ENCODE measurements around the gene PPP1CA.

Gene PPP1CA

GRCh38 chr11:67387518-67387917, 14.1 kb downstream of the PPP1CA start:
- Histone ChIP-seq H3K4me1 (ENCODE audit: control insufficient read depth, insufficient read depth, low read length) (peaks cover 29% of the 10 kb centered on the region), H3K4me3 (ENCODE audit: low read length in 2 of 2) (no peak overlapping the region), H3K27me3 (ENCODE audit: control insufficient read depth in 1 of 2, insufficient read depth in 2 of 2, low read length in 2 of 2) (no peaks in the 10 kb centered on the region), H3K9me3 (ENCODE audit: control insufficient read depth in 2 of 2, low read length in 2 of 2) (no peaks in the 10 kb centered on the region), H3K9ac (ENCODE audit: low read length in 2 of 2) (no peak overlapping the region), H3K27ac (ENCODE audit: low read length) (no peak overlapping the region), H3K36me3 (ENCODE audit: control insufficient read depth in 2 of 2, insufficient read depth in 2 of 2, low read length in 2 of 2) (no peaks in the 10 kb centered on the region)

- no peaks in the 10 kb centered on the region for H3K27me3 ChIP-seq (ENCODE audit: control insufficient read depth in 1 of 2, insufficient read depth in 2 of 2, low read length in 2 of 2)
- H3K36me3 ChIP-seq (ENCODE audit: control insufficient read depth in 2 of 2, insufficient read depth in 2 of 2, low read length in 2 of 2), result no peaks in the 10 kb centered on the region
- peak overlapping the region in 1 of 2 donors; percentile 22 for H3K9ac ChIP-seq (ENCODE audit: low read length in 2 of 2)
- no peak overlapping the region for H3K27ac ChIP-seq (ENCODE audit: low read length)
- H3K9me3 ChIP-seq (ENCODE audit: control insufficient read depth in 2 of 2, low read length in 2 of 2), result no peaks in the 10 kb centered on the region
- no peak overlapping the region for H3K4me3 ChIP-seq (ENCODE audit: low read length in 2 of 2)
- H3K4me1 ChIP-seq (ENCODE audit: control insufficient read depth, insufficient read depth, low read length), result peaks cover 28% of the 10 kb centered on the region
These were observed 14.6 kb downstream of the PPP1CA start for GRCh38 chr11:67387069-67387468.

GRCh38 chr11:67384851-67385366, 16.7 kb downstream of the PPP1CA start:
- Histone ChIP-seq H3K4me1 (ENCODE audit: control insufficient read depth, insufficient read depth, low read length) (peaks cover 21% of the 10 kb centered on the region), H3K36me3 (ENCODE audit: control insufficient read depth in 2 of 2, insufficient read depth in 2 of 2, low read length in 2 of 2) (no peaks in the 10 kb centered on the region), H3K27ac (ENCODE audit: low read length) (no peak overlapping the region), H3K9ac (ENCODE audit: low read length in 2 of 2) (no peak overlapping the region), H3K27me3 (ENCODE audit: control insufficient read depth in 1 of 2, insufficient read depth in 2 of 2, low read length in 2 of 2) (no peaks in the 10 kb centered on the region), H3K4me3 (ENCODE audit: low read length in 2 of 2) (no peak overlapping the region), H3K9me3 (ENCODE audit: control insufficient read depth in 2 of 2, low read length in 2 of 2) (no peaks in the 10 kb centered on the region)

- H3K27me3 ChIP-seq (ENCODE audit: control insufficient read depth in 1 of 2, insufficient read depth in 2 of 2, low read length in 2 of 2), result no peaks in the 10 kb centered on the region
- no peaks in the 10 kb centered on the region for H3K9me3 ChIP-seq (ENCODE audit: control insufficient read depth in 2 of 2, low read length in 2 of 2)
- no peak overlapping the region for H3K27ac ChIP-seq (ENCODE audit: low read length)
- H3K36me3 ChIP-seq (ENCODE audit: control insufficient read depth in 2 of 2, insufficient read depth in 2 of 2, low read length in 2 of 2), result no peaks in the 10 kb centered on the region
- peaks cover 21% of the 10 kb centered on the region for H3K4me1 ChIP-seq (ENCODE audit: control insufficient read depth, insufficient read depth, low read length)
- no peak overlapping the region for H3K4me3 ChIP-seq (ENCODE audit: low read length in 2 of 2)
- no peak overlapping the region for H3K9ac ChIP-seq (ENCODE audit: low read length in 2 of 2)
These were observed 19.2 kb downstream of the PPP1CA start for GRCh38 chr11:67382276-67383136.

GRCh38 chr11:67381244-67381972, 20.2 kb downstream of the PPP1CA start:
- H3K27ac ChIP-seq (ENCODE audit: low read length), result no peak overlapping the region
- H3K9ac ChIP-seq (ENCODE audit: low read length in 2 of 2), result no peak overlapping the region
- H3K4me3 ChIP-seq (ENCODE audit: low read length in 2 of 2), result no peak overlapping the region

GRCh38 chr11:67379061-67380058, 22.3 kb downstream of the PPP1CA start:
- H3K9ac ChIP-seq (ENCODE audit: low read length in 2 of 2), result no peak overlapping the region
- no peaks in the 10 kb centered on the region for H3K36me3 ChIP-seq (ENCODE audit: control insufficient read depth in 2 of 2, insufficient read depth in 2 of 2, low read length in 2 of 2)
- H3K27ac ChIP-seq (ENCODE audit: low read length), result no peak overlapping the region
- H3K4me3 ChIP-seq (ENCODE audit: low read length in 2 of 2), result no peak overlapping the region
- H3K4me1 ChIP-seq (ENCODE audit: control insufficient read depth, insufficient read depth, low read length), result peaks cover 19% of the 10 kb centered on the region
- no peaks in the 10 kb centered on the region for H3K9me3 ChIP-seq (ENCODE audit: control insufficient read depth in 2 of 2, low read length in 2 of 2)
- H3K27me3 ChIP-seq (ENCODE audit: control insufficient read depth in 1 of 2, insufficient read depth in 2 of 2, low read length in 2 of 2), result no peaks in the 10 kb centered on the region

More at GRCh38 chr11:67381244-67381972, 20.2 kb downstream of the PPP1CA start:
- Histone ChIP-seq H3K27me3 (ENCODE audit: control insufficient read depth in 1 of 2, insufficient read depth in 2 of 2, low read length in 2 of 2) (no peaks in the 10 kb centered on the region), H3K9me3 (ENCODE audit: control insufficient read depth in 2 of 2, low read length in 2 of 2) (no peaks in the 10 kb centered on the region), H3K4me1 (ENCODE audit: control insufficient read depth, insufficient read depth, low read length) (peaks cover 21% of the 10 kb centered on the region), H3K36me3 (ENCODE audit: control insufficient read depth in 2 of 2, insufficient read depth in 2 of 2, low read length in 2 of 2) (no peaks in the 10 kb centered on the region)

- no peak overlapping the region for H3K9ac ChIP-seq (ENCODE audit: low read length in 2 of 2)
- H3K4me1 ChIP-seq (ENCODE audit: control insufficient read depth, insufficient read depth, low read length), result peaks cover 26% of the 10 kb centered on the region
- H3K36me3 ChIP-seq (ENCODE audit: control insufficient read depth in 2 of 2, insufficient read depth in 2 of 2, low read length in 2 of 2), result no peaks in the 10 kb centered on the region
- no peak overlapping the region for H3K4me3 ChIP-seq (ENCODE audit: low read length in 2 of 2)
- no peaks in the 10 kb centered on the region for H3K9me3 ChIP-seq (ENCODE audit: control insufficient read depth in 2 of 2, low read length in 2 of 2)
- H3K27ac ChIP-seq (ENCODE audit: low read length), result no peak overlapping the region
- no peaks in the 10 kb centered on the region for H3K27me3 ChIP-seq (ENCODE audit: control insufficient read depth in 1 of 2, insufficient read depth in 2 of 2, low read length in 2 of 2)
These were observed 23.1 kb downstream of the PPP1CA start for GRCh38 chr11:67378544-67378943.

GRCh38 chr11:67376873-67377808, 24.5 kb downstream of the PPP1CA start:
- H3K9me3 ChIP-seq (ENCODE audit: control insufficient read depth in 2 of 2, low read length in 2 of 2), result no peaks in the 10 kb centered on the region
- H3K36me3 ChIP-seq (ENCODE audit: control insufficient read depth in 2 of 2, insufficient read depth in 2 of 2, low read length in 2 of 2), result no peaks in the 10 kb centered on the region
- no peak overlapping the region for H3K4me3 ChIP-seq (ENCODE audit: low read length in 2 of 2)
- no peak overlapping the region for H3K9ac ChIP-seq (ENCODE audit: low read length in 2 of 2)
- no peaks in the 10 kb centered on the region for H3K27me3 ChIP-seq (ENCODE audit: control insufficient read depth in 1 of 2, insufficient read depth in 2 of 2, low read length in 2 of 2)
- peaks cover 20% of the 10 kb centered on the region for H3K4me1 ChIP-seq (ENCODE audit: control insufficient read depth, insufficient read depth, low read length)
- no peak overlapping the region for H3K27ac ChIP-seq (ENCODE audit: low read length)

- H3K27ac ChIP-seq (ENCODE audit: low read length), result no peak overlapping the region
- H3K4me1 ChIP-seq (ENCODE audit: control insufficient read depth, insufficient read depth, low read length), result peaks cover 27% of the 10 kb centered on the region
- H3K4me3 ChIP-seq (ENCODE audit: low read length in 2 of 2), result no peak overlapping the region
- no peaks in the 10 kb centered on the region for H3K9me3 ChIP-seq (ENCODE audit: control insufficient read depth in 2 of 2, low read length in 2 of 2)
- H3K9ac ChIP-seq (ENCODE audit: low read length in 2 of 2), result no peak overlapping the region
- no peaks in the 10 kb centered on the region for H3K27me3 ChIP-seq (ENCODE audit: control insufficient read depth in 1 of 2, insufficient read depth in 2 of 2, low read length in 2 of 2)
- H3K36me3 ChIP-seq (ENCODE audit: control insufficient read depth in 2 of 2, insufficient read depth in 2 of 2, low read length in 2 of 2), result no peaks in the 10 kb centered on the region
These were observed 25.4 kb downstream of the PPP1CA start for GRCh38 chr11:67376063-67376820.

Measured in stomach smooth muscle (tissue), 2 donors.